ENCODE measurements around the gene SPIRE1. TPM values are rescaled to one million over a fixed set of nuclear protein-coding genes. Genes with fewer than 3 reads are reported as not detected.
"Not testable (repeated sequence)": the region's sequence is repeated elsewhere in the genome, so short reads cannot be mapped to it uniquely, and the experiment has no call there.

SPIRE1 gene
- polyA plus RNA-seq, 3 donors: 31.6 to 36.5 (median 36.1) TPM

GRCh38 chr18:12651651-12652050 is 6.3 kb downstream of the SPIRE1 start:
- DNase-seq (ENCODE audit: low read depth in 3 of 3, low spot score in 2 of 3): no peak

- DNase-seq (ENCODE audit: low read depth in 3 of 3, low spot score in 2 of 3): no peak
Observed at GRCh38 chr18:12647773-12648172, 10.1 kb downstream of the SPIRE1 start.

GRCh38 chr18:12645751-12646203 is 12.1 kb downstream of the SPIRE1 start:
- no peak for DNase-seq (ENCODE audit: low read depth in 3 of 3, low spot score in 2 of 3)

- DNase-seq (ENCODE audit: low read depth in 3 of 3, low spot score in 2 of 3): no peak
Observed at GRCh38 chr18:12645254-12645653, 12.7 kb downstream of the SPIRE1 start.

- DNase-seq (ENCODE audit: low read depth in 3 of 3, low spot score in 2 of 3): not testable (repeated sequence)
Observed at GRCh38 chr18:12643756-12644155, 14.2 kb downstream of the SPIRE1 start.

- no peak for DNase-seq (ENCODE audit: low read depth in 3 of 3, low spot score in 2 of 3)
Observed at GRCh38 chr18:12640881-12641200, 17.1 kb downstream of the SPIRE1 start.

- DNase-seq (ENCODE audit: low read depth in 3 of 3, low spot score in 2 of 3): no peak
Observed at GRCh38 chr18:12639990-12640880, 17.7 kb downstream of the SPIRE1 start.

- DNase-seq (ENCODE audit: low read depth in 3 of 3, low spot score in 2 of 3): no peak
Observed at GRCh38 chr18:12638644-12639124, 19.2 kb downstream of the SPIRE1 start.

GRCh38 chr18:12637901-12638643 is 19.8 kb downstream of the SPIRE1 start:
- no peak for DNase-seq (ENCODE audit: low read depth in 3 of 3, low spot score in 2 of 3)

- no peak for DNase-seq (ENCODE audit: low read depth in 3 of 3, low spot score in 2 of 3)
Observed at GRCh38 chr18:12637393-12637792, 20.5 kb downstream of the SPIRE1 start.

- DNase-seq (ENCODE audit: low read depth in 3 of 3, low spot score in 2 of 3): no peak
Observed at GRCh38 chr18:12631831-12632477, 26.0 kb downstream of the SPIRE1 start.

GRCh38 chr18:12630136-12630535 is 27.8 kb downstream of the SPIRE1 start:
- DNase-seq (ENCODE audit: low read depth in 3 of 3, low spot score in 2 of 3): no peak

- no peak for DNase-seq (ENCODE audit: low read depth in 3 of 3, low spot score in 2 of 3)
Observed at GRCh38 chr18:12628706-12629702, 28.9 kb downstream of the SPIRE1 start.

GRCh38 chr18:12627199-12627598 is 30.7 kb downstream of the SPIRE1 start:
- DNase-seq (ENCODE audit: low read depth in 3 of 3, low spot score in 2 of 3): not testable (repeated sequence)

- no peak for DNase-seq (ENCODE audit: low read depth in 3 of 3, low spot score in 2 of 3)
Observed at GRCh38 chr18:12625241-12625640, 32.7 kb downstream of the SPIRE1 start.

- DNase-seq (ENCODE audit: low read depth in 3 of 3, low spot score in 2 of 3): no peak
Observed at GRCh38 chr18:12621742-12622306, 36.1 kb downstream of the SPIRE1 start.

- DNase-seq (ENCODE audit: low read depth in 3 of 3, low spot score in 2 of 3): no peak
Observed at GRCh38 chr18:12615748-12616147, 42.2 kb downstream of the SPIRE1 start.

GRCh38 chr18:12608301-12608700 is 49.6 kb downstream of the SPIRE1 start:
- no peak for DNase-seq (ENCODE audit: low read depth in 3 of 3, low spot score in 2 of 3)

GRCh38 chr18:12606592-12607315 is 51.2 kb downstream of the SPIRE1 start:
- DNase-seq (ENCODE audit: low read depth in 3 of 3, low spot score in 2 of 3): no peak
